GM18867 (cell line): ENCODE data around the gene ZNF385B.

Source experiments
- ATAC-seq: cut with Tn5 transposase; IDR thresholded peaks from one replicate; pipeline ENCODE4 v1.9.1; 2021; ENCODE audit warnings: mild to moderate bottlenecking, moderate library complexity; ENCODE audit not compliant: unreplicated experiment

The ZNF385B gene

DNA sequence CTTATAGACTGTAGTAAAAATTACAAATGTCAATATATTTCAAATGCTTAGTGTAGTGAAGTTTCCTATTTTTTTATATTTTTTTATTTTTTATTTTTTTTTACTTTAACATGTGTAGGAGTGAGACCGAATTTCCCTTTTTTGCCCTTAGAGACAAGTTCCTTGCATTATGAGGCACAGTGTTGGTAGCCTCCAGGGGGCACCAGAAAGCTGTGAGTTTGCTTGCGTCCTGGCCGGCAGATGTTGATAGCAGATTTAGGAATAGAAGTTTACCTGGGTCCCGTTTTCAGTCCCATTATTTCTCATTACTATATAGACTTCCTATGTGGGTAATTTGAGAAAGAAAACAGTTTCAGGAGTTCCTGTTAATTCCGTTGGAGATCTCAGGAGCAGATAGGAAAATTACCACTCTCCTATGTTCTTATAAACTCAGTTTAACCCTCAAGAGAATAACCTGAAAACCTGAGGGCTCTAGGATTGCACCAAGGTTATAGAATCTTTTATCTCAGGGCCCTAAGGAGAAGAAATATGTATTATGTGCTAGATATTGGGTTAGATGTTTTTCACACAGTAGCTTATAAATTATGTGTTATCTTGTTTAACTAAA is 439.3 kb downstream of the ZNF385B start:
- peak; percentile 92 for ATAC-seq

GRCh38 chr2:179417436-179417949 is 443.9 kb downstream of the ZNF385B start:
- ATAC-seq: no peak

GRCh38 chr2:179412112-179412511 is 449.3 kb downstream of the ZNF385B start:
- ATAC-seq: no peak

DNA sequence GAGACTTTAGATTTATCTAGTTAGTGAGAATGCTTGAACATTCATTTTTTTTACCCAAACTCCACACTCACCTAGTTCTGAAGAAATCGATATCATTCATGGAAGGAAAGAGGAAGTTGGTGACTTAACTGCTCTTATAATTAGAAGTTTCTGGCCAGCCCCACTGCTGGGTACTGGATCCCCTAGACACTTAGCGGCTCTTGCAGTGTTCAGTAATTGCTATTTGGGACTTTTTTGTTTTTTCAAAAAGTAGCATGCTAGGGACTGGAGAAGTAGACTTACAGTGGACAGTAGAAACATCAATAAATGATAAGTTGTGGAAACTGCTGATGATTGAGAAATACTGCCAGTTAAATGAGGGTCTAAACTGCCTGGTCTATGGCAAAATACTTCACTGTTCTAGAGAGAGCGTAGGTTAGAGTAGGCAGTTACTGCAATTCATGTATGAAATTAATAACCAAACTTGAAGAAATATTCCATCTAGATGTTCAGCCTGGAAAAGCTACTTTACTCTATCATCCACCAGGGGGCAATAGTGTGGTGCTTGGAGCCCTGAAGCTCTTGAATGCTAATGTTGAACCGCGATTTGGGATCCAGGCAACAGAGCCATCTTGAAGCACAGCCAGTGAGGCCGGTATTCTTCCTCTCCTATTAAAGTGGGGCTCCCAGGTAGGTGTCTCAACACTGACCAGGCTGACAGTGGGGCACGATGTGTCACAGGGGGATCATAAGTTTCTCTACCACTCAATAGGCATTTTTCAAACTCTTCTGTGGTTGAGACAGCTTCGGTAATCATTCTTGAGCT is 450.7 kb downstream of the ZNF385B start:
- ATAC-seq: peak; percentile 85

DNA sequence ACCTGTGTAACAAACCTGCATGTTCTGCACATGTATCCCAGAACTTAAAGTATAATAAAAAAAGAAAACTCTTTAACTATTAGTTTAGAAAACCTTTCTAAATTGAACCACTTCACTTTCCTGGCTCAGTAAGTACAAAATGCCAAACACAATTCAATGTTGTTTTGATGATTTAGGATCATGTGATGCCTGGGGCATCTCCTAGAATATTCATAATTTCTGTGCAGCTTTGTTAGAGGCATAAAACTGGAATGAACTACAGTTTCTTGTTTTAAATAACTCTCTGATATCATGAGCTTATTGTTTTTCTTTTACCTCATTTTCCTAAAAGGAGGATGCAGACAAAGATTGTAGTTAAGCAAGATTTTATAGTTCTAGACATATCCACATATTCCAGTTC is 457.8 kb downstream of the ZNF385B start:
- no peak for ATAC-seq

DNA sequence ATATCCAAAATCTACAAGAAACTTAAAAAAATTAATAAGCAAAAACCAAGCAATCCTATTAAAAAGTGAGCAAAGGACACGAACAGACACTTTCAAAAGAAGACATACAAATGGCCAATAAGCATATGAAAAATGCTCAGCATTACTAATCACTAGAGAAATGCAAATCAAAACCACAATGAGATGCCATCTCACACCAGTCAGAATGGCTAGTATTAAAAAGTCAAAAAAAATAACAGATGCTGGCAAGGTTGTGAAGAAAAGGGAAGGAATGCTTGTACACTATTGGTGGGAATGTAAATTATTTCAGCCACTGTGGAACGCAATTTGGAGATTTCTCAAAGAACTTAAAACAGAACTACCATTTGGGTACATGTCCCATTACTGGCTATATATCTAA is 467.9 kb downstream of the ZNF385B start:
- ATAC-seq: no peak
